Ovary (tissue), 3 donors: Measurements from ENCODE around the gene PPRC1.

Source experiments
- CTCF ChIP-seq, 3 donors: fragments of 450-650 bp in 2 of 3; fragments of 200-600 bp in 1 of 3; IDR thresholded peaks; one replicate each; pipeline versions ENCODE4 v1.5.1 to v1.8.0; 2016 to 2022; ENCODE audit warnings: antibody characterized with exemption in 3 of 3, mild to moderate bottlenecking in 1 of 3
- EP300 ChIP-seq: sonication (generic); formaldehyde crosslinking; IDR thresholded peaks from one replicate; pipeline ENCODE4 v1.6.1; 2017; ENCODE audit warnings: antibody characterized with exemption
- POLR2A ChIP-seq: fragments of 450-650 bp; IDR thresholded peaks from one replicate; pipeline ENCODE4 v1.6.1; 2017; ENCODE audit warnings: antibody characterized with exemption, mild to moderate bottlenecking, moderate library complexity
- donor health status: DM: no; HTN: no; CAD: no.

DNA sequence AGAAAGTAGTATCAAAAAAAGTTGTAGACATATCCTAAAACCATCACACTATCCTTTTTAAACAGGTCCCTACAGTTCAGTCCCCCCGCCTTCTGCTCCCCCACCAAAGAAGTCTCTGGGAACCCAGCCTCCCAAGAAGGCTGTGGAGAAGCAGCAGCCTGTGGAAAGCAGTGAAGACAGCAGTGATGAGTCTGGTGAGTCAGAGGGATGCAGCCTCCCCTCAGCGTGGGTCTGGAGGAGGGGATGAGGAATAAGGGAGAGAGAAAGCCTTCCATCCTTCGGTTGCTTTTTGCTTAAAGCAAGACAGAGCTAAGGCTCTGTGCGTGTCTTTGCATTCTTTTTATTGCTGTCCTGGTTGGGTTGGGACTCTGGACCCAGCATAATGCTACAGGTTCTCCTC, 27.0 kb downstream of the PPRC1 start:
- TF ChIP-seq CTCF (IDR thresholded peaks at IDR 0.05), result no peak
- TF ChIP-seq EP300, result no peak
- TF ChIP-seq POLR2A, result no peak
